Caco-2 (cell line): ENCODE measurements around the gene METTL16. TPM values are rescaled to one million over a fixed set of nuclear protein-coding genes. Genes with fewer than 3 reads are reported as not detected.

Experiments
- BruUV-seq: library from RNA; stranded (reverse); fragments of 400-500 nt; replicated peaks from 2 replicates; lab custom pipeline; 2021; lab: Mats Ljungman, UMichigan
- CTCF ChIA-PET: fragments of 300-600 bp; sonication (Branson Sonifier 250); formaldehyde crosslinking; loops from one replicate; lab custom pipeline; 2022; ENCODE audit warnings: antibody characterized with exemption; lab: Charles Lee
- POLR2A ChIA-PET: fragments of 300-600 bp; sonication (Branson Sonifier 250); formaldehyde crosslinking; loops from one replicate; lab custom pipeline; 2022; ENCODE audit warnings: antibody characterized with exemption; lab: Charles Lee
- DNase-seq, 2 experiments: peaks; one replicate each; pipeline versions ENCODE4 v3.0.0 to v3.0.0-alpha.2; 2020 to 2022
- H3K27me3 ChIP-seq: replicated peaks from 2 replicates; pipeline ENCODE4 v1.6.0; 2011; ENCODE audit warnings: low read length; ENCODE audit not compliant: control insufficient read depth, insufficient read depth
- H3K36me3 ChIP-seq: 2 replicates; pipeline ENCODE4 v1.5.1; 2011; ENCODE audit warnings: low read length; ENCODE audit not compliant: control insufficient read depth, insufficient read depth
- H3K4me1 ChIP-seq: fragments of 250-450 bp; sonication (Bioruptor Pico); 2 replicates; pipeline ENCODE4 v1.5.1; 2020; ENCODE audit warnings: mild to moderate bottlenecking
- H3K4me3 ChIP-seq: 2 replicates; pipeline ENCODE4 v1.5.1; 2011; ENCODE audit warnings: low read depth, mild to moderate bottlenecking, control low read depth, low read length
- H3K9me3 ChIP-seq: fragments of 250-450 bp; sonication (Bioruptor Pico); 2 replicates; pipeline ENCODE4 v1.5.1; 2020; ENCODE audit warnings: mild to moderate bottlenecking, moderate library complexity
- H3K27ac Mint-ChIP-seq: one replicate; pipeline ENCODE4 v1.8.0; 2022; ENCODE audit warnings: mixed read lengths; ENCODE audit not compliant: unreplicated experiment
- H3K27me3 Mint-ChIP-seq: one replicate; pipeline ENCODE4 v1.8.0; 2022; ENCODE audit warnings: mixed read lengths; ENCODE audit not compliant: insufficient read depth, unreplicated experiment
- H3K36me3 Mint-ChIP-seq: one replicate; pipeline ENCODE4 v1.8.0; 2022; ENCODE audit warnings: mild to moderate bottlenecking, mixed read lengths; ENCODE audit not compliant: insufficient read depth, unreplicated experiment
- H3K4me1 Mint-ChIP-seq: one replicate; pipeline ENCODE4 v1.8.0; 2022; ENCODE audit warnings: low read depth, mixed read lengths; ENCODE audit not compliant: unreplicated experiment
- H3K4me3 Mint-ChIP-seq: one replicate; pipeline ENCODE4 v1.8.0; 2022; ENCODE audit warnings: mild to moderate bottlenecking, moderate library complexity, mixed read lengths; ENCODE audit not compliant: unreplicated experiment
- H3K9me3 Mint-ChIP-seq: one replicate; pipeline ENCODE4 v1.8.0; 2022; ENCODE audit warnings: mixed read lengths; ENCODE audit not compliant: unreplicated experiment
- CTCF ChIP-seq, 2 experiments: fragments of 200-600 bp in 1 of 2; IDR thresholded peaks; 1 replicate in 1 of 2; 2 replicates in 1 of 2; pipeline versions ENCODE4 v1.5.1 to v1.8.0; 2011 to 2022; ENCODE audit warnings: antibody characterized with exemption in 1 of 2, control low read depth in 1 of 2, inconsistent platforms in 1 of 2, low read depth in 1 of 2, low read length in 1 of 2, mild to moderate bottlenecking in 1 of 2, moderate library complexity in 1 of 2; ENCODE audit not compliant: insufficient read depth in 1 of 2, severe bottlenecking in 1 of 2, unreplicated experiment in 1 of 2
- intact Hi-C: fragments of 100-400 bp; cut with micrococcal nuclease; formaldehyde crosslinking; loops from one replicate; pipeline ENCODE4 v1.10.0; 2022; ENCODE audit not compliant: unreplicated experiment
- total RNA-seq: library from RNA; stranded (reverse); gene quantifications from 2 replicates; pipeline ENCODE4 v1.2.3, GENCODE V29; 2022

METTL16 gene
- total RNA-seq, 1 experiment from 2014 or later = 50.4 TPM

DNA sequence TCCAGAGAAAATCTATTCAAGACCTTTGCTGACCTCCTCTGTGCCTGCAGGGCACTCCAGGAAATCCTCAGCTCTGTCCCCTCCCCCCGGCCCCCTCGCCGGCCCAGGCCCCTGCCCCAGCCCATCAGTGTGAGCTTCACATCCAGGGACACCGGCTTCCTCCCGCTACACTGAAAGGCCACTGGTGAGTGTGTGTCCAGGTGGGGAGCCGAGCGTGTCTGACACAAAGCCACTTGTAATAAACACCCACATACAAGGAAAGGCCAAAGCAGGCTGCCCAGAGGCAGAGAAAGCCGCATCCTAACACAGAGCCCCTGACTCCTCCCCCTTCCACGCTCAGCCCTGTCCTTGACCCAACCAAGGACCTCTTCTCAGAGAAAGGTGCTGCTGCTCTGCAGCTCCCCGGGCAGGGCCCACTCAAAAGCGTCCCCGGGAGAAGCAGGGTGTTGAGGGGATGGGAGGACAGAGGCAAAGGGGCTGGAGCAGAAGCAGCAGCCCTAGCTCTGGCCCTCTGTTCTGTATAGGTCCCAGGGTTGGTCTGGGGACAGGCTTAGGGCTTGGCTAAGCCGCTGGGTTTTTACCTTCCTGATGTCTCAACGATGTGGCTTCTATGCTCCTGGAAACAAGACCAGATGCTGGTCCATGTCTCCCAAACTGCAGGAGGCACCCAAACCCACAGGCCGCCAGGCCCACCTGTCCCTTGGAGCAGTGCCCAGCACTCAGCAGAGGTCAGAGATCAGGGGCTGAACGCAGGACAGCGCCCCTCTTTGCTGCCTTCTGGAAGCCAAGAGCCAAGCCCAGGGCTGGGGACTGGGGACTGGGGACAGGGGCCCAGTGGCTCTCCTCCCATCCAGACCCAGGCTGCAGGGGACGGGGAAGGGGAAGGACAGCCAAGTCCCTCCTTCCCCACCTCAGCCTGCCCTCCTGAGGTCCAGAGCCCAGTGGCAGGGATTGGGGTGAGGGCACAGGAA is 126.2 kb downstream of the METTL16 start:
- H3K4me3 Mint-ChIP-seq = no peak overlapping the region
- H3K4me1 ChIP-seq = no peaks in the 10 kb centered on the region
- no peak for TF ChIP-seq CTCF (IDR thresholded peaks at IDR 0.05; ENCODE audit: insufficient read depth in 1 of 2, low read depth in 1 of 2, low read length in 1 of 2, severe bottlenecking in 1 of 2, unreplicated experiment in 1 of 2)
- no TSS peak for BruUV-seq
- H3K4me1 Mint-ChIP-seq = no peaks in the 10 kb centered on the region
- no peaks in the 10 kb centered on the region for H3K9me3 ChIP-seq
- no peaks in the 10 kb centered on the region for H3K27me3 Mint-ChIP-seq
- CTCF ChIA-PET = interaction anchor here (0.6 to 4.5 kb wide), 2 partner anchors 31 to 339 kb away, joined by 7 to 213 read pairs; no protein-coding TSS in a partner anchor
- intact Hi-C loops = no loop called here
- no peaks in the 10 kb centered on the region for H3K36me3 ChIP-seq
- H3K9me3 Mint-ChIP-seq = no peaks in the 10 kb centered on the region
- DNase-seq = no peak
- no peak overlapping the region for H3K4me3 ChIP-seq
- peaks cover 39% of the 10 kb centered on the region for H3K36me3 Mint-ChIP-seq
- no peaks in the 10 kb centered on the region for H3K27me3 ChIP-seq
- H3K27ac Mint-ChIP-seq = no peak overlapping the region
- POLR2A ChIA-PET = no interaction called here

DNA sequence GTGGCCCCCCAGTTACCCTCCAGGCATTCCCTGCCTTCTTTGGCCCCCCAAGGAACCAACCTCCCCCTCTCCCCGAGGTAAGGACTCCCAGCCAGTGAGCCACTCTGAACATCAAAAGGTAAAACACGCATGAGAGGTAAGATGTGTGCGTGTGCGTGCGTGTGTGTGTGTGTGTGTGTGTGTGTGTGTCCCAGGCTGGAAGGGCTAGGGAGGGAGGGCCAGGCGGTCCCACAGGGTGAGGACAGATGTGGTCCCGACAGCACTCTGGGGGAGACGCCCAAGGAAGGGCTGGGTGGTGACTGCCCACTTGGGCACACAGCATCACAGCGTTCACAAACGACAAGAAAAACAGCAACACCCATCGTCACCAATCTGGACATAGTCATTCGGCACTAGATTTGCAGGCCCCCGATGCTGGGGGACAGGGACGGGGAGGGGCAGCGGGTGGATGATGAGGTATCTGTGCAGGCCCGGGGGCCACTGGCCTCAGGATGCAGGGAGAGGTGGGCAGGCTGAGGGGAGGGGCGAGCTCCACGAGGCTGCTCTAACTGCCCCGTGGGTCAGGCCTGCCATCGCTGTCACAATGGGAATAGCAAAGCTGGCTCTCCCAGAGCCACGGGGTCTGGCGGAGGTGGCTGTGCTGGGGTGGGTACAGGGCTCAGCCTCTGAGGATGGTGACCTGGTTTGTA is 127.1 kb downstream of the METTL16 start:
- CTCF ChIA-PET = interaction anchor here (0.6 to 4.5 kb wide), 2 partner anchors 32 to 340 kb away, joined by 7 to 213 read pairs; no protein-coding TSS in a partner anchor
- intact Hi-C loops = no loop called here
- POLR2A ChIA-PET = no interaction called here

More for the DNA sequence above, 127.1 kb downstream of the METTL16 start:
- Mint-ChIP-seq H3K9me3 (no peaks in the 10 kb centered on the region), H3K27ac (peak overlapping the region; percentile 65), H3K36me3 (peaks cover 41% of the 10 kb centered on the region), H3K27me3 (no peaks in the 10 kb centered on the region), H3K4me1 (no peaks in the 10 kb centered on the region), H3K4me3 (no peak overlapping the region)
- no peak for DNase-seq
- no peak for TF ChIP-seq CTCF (IDR thresholded peaks at IDR 0.05; ENCODE audit: insufficient read depth in 1 of 2, low read depth in 1 of 2, low read length in 1 of 2, severe bottlenecking in 1 of 2, unreplicated experiment in 1 of 2)
- no peaks in the 10 kb centered on the region for H3K9me3 ChIP-seq
- H3K4me1 ChIP-seq = no peaks in the 10 kb centered on the region
- no peaks in the 10 kb centered on the region for H3K27me3 ChIP-seq
- no peak overlapping the region for H3K4me3 ChIP-seq
- no peaks in the 10 kb centered on the region for H3K36me3 ChIP-seq
- BruUV-seq = no TSS peak
